ENCODE measurements around the gene ACSL3.

The ACSL3 gene

DNA sequence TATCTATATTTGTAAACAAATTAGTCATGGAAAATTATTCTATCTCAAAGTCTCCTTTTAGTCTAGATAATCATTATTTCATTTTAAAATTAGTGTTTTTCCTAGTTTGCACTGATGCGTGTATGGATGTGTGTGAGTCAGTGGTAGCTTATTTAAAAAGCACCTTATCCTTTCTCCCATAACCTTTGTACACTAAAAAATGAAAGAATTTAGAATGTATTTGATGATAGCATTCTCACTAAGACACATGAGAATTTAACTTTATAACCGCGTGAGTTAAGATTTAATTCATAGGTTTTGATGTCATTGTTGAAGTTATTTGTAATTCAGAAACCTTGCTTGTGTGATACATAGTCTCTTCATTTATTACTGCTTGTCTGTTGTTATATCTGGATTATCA is 81.7 kb downstream of the ACSL3 start:
- Histone ChIP-seq H2BK120ac (ENCODE audit: low read depth, low read length) (no peak overlapping the region), H2BK15ac (ENCODE audit: low read length) (no peak overlapping the region), H3K4me1 (ENCODE audit: control insufficient read depth in 2 of 2, insufficient read depth in 1 of 2, low read depth in 1 of 2, low read length in 2 of 2) (peaks cover 0 to 2% of the 10 kb centered on the region in 2 donors), H3K36me3 (replicated peaks in 1 of 2; ENCODE audit: control insufficient read depth in 2 of 2, insufficient read depth in 2 of 2, low read length in 2 of 2) (peaks cover 2 to 58% of the 10 kb centered on the region in 2 donors), H4K8ac (ENCODE audit: low read depth, low read length) (no peak overlapping the region), H3K23ac (ENCODE audit: low read depth, low read length, poor library complexity) (no peak overlapping the region), H4K91ac (ENCODE audit: low read depth, low read length, poor library complexity) (no peak overlapping the region), H3K9ac (ENCODE audit: low read depth, low read length, poor library complexity) (no peak overlapping the region), H2AFZ (ENCODE audit: low read length) (no peak overlapping the region), H2BK5ac (ENCODE audit: low read length) (no peak overlapping the region), H3K14ac (ENCODE audit: low read length) (no peak overlapping the region), H3K79me1 (ENCODE audit: low read depth, low read length) (no peaks in the 10 kb centered on the region), H3K27ac (replicated peaks; ENCODE audit: low read length) (no peak overlapping the region), H3K18ac (ENCODE audit: low read length) (no peak overlapping the region), H3K4ac (ENCODE audit: low read length) (no peak overlapping the region), H2AK5ac (ENCODE audit: low read depth, low read length) (no peak overlapping the region), H3K4me2 (ENCODE audit: insufficient read depth, low read length, poor library complexity, severe bottlenecking) (no peak overlapping the region), H3K4me3 (ENCODE audit: low read length in 2 of 2) (no peak overlapping the region), H2BK12ac (ENCODE audit: low read length) (no peak overlapping the region), H3K27me3 (ENCODE audit: control insufficient read depth in 3 of 3, insufficient read depth in 3 of 3, low read depth in 1 of 3, low read length in 3 of 3) (no peaks in the 10 kb centered on the region), H3K9me3 (replicated peaks in 1 of 2; ENCODE audit: control insufficient read depth in 2 of 2, insufficient read depth in 1 of 2, low read depth in 1 of 2, low read length in 2 of 2) (peaks cover 2 to 15% of the 10 kb centered on the region in 2 donors)
- DNase-seq (ENCODE audit: low spot score), result no peak
- no CpG with 5 or more reads among the region's 3 CpGs for WGBS, 2 donors (ENCODE audit: extremely low coverage in 2 of 2, insufficient read length in 2 of 2, insufficient replicate concordance in 1 of 2)

DNA sequence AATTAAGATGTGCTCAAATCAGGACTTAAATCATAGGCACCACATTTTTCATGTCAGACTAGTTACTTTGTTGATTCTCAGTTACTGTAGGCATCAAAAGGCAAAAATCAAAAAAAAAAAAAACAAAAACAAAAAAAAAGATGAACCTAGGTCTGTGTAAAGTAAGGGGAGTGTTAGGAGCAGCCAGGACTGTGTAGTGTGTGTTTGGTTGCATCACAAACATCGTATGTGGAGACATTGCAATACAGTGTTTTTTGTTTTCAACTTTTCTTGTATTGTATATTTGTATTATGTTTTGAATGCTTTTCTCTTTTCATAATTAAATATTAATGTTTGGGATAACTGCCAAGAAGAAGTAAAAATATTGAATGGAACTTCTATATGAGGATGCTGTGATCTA is 82.1 kb downstream of the ACSL3 start:
- H3K4me3 ChIP-seq (ENCODE audit: low read length in 2 of 2), result no peak overlapping the region
- no peak overlapping the region for H4K91ac ChIP-seq (ENCODE audit: low read depth, low read length, poor library complexity)
- no peak overlapping the region for H3K4ac ChIP-seq (ENCODE audit: low read length)
- no peak overlapping the region for H2AFZ ChIP-seq (ENCODE audit: low read length)
- peaks cover 0 to 2% of the 10 kb centered on the region in 2 donors for H3K4me1 ChIP-seq (ENCODE audit: control insufficient read depth in 2 of 2, insufficient read depth in 1 of 2, low read depth in 1 of 2, low read length in 2 of 2)
- H3K23ac ChIP-seq (ENCODE audit: low read depth, low read length, poor library complexity), result no peak overlapping the region
- no peak overlapping the region for H3K4me2 ChIP-seq (ENCODE audit: insufficient read depth, low read length, poor library complexity, severe bottlenecking)
- no peak overlapping the region for H2BK120ac ChIP-seq (ENCODE audit: low read depth, low read length)
- H3K9me3 ChIP-seq (replicated peaks in 1 of 2; ENCODE audit: control insufficient read depth in 2 of 2, insufficient read depth in 1 of 2, low read depth in 1 of 2, low read length in 2 of 2), result peaks cover 2 to 11% of the 10 kb centered on the region in 2 donors
- H3K18ac ChIP-seq (ENCODE audit: low read length), result no peak overlapping the region
- no CpG with 5 or more reads among the region's 1 CpG for WGBS, 2 donors (ENCODE audit: extremely low coverage in 2 of 2, insufficient read length in 2 of 2, insufficient replicate concordance in 1 of 2)
- DNase-seq (ENCODE audit: low spot score), result no peak
- H2BK5ac ChIP-seq (ENCODE audit: low read length), result no peak overlapping the region
- no peak overlapping the region for H3K27ac ChIP-seq (replicated peaks; ENCODE audit: low read length)
- no peak overlapping the region for H3K14ac ChIP-seq (ENCODE audit: low read length)
- no peak overlapping the region for H3K9ac ChIP-seq (ENCODE audit: low read depth, low read length, poor library complexity)
- no peak overlapping the region for H4K8ac ChIP-seq (ENCODE audit: low read depth, low read length)
- no peak overlapping the region for H2AK5ac ChIP-seq (ENCODE audit: low read depth, low read length)
- no peaks in the 10 kb centered on the region for H3K79me1 ChIP-seq (ENCODE audit: low read depth, low read length)
- H3K36me3 ChIP-seq (replicated peaks in 1 of 2; ENCODE audit: control insufficient read depth in 2 of 2, insufficient read depth in 2 of 2, low read length in 2 of 2), result peaks cover 2 to 54% of the 10 kb centered on the region in 2 donors
- no peak overlapping the region for H2BK15ac ChIP-seq (ENCODE audit: low read length)
- H2BK12ac ChIP-seq (ENCODE audit: low read length), result no peak overlapping the region
- no peaks in the 10 kb centered on the region for H3K27me3 ChIP-seq (ENCODE audit: control insufficient read depth in 3 of 3, insufficient read depth in 3 of 3, low read depth in 1 of 3, low read length in 3 of 3)

DNA sequence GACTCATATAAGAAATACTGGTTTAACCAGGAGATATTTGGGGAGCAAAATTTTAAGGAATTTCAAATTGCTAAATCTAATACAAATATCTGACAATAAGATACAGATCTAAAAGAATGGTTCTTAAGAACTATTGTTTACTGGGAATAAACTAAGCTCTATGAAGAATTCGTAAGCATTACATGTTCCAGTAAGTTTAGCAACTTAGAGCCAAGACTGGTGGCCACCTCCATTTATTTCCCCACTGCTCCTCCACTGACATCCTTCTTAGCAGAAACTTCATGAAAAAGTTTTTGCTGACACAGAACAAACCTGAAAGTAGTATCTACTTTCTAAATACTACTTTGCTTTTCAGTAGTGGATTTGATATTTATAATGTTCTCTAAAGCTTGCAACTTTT is 83.0 kb downstream of the ACSL3 start:
- Histone ChIP-seq H3K79me1 (ENCODE audit: low read depth, low read length) (no peaks in the 10 kb centered on the region), H3K23ac (ENCODE audit: low read depth, low read length, poor library complexity) (no peak overlapping the region), H3K4ac (ENCODE audit: low read length) (no peak overlapping the region), H3K4me1 (ENCODE audit: control insufficient read depth in 2 of 2, insufficient read depth in 1 of 2, low read depth in 1 of 2, low read length in 2 of 2) (peaks cover 0 to 2% of the 10 kb centered on the region in 2 donors), H3K4me3 (ENCODE audit: low read length in 2 of 2) (no peak overlapping the region), H4K8ac (ENCODE audit: low read depth, low read length) (no peak overlapping the region), H2BK15ac (ENCODE audit: low read length) (no peak overlapping the region), H3K18ac (ENCODE audit: low read length) (no peak overlapping the region), H3K27me3 (ENCODE audit: control insufficient read depth in 3 of 3, insufficient read depth in 3 of 3, low read depth in 1 of 3, low read length in 3 of 3) (no peaks in the 10 kb centered on the region), H3K14ac (ENCODE audit: low read length) (no peak overlapping the region), H2AK5ac (ENCODE audit: low read depth, low read length) (no peak overlapping the region), H3K36me3 (replicated peaks in 1 of 2; ENCODE audit: control insufficient read depth in 2 of 2, insufficient read depth in 2 of 2, low read length in 2 of 2) (peaks cover 2 to 45% of the 10 kb centered on the region in 2 donors), H2BK5ac (ENCODE audit: low read length) (no peak overlapping the region), H2AFZ (ENCODE audit: low read length) (no peak overlapping the region), H2BK120ac (ENCODE audit: low read depth, low read length) (no peak overlapping the region), H3K4me2 (ENCODE audit: insufficient read depth, low read length, poor library complexity, severe bottlenecking) (no peak overlapping the region), H3K9me3 (replicated peaks in 1 of 2; ENCODE audit: control insufficient read depth in 2 of 2, insufficient read depth in 1 of 2, low read depth in 1 of 2, low read length in 2 of 2) (peaks cover 0 to 3% of the 10 kb centered on the region in 2 donors), H3K27ac (replicated peaks; ENCODE audit: low read length) (no peak overlapping the region), H3K9ac (ENCODE audit: low read depth, low read length, poor library complexity) (no peak overlapping the region), H2BK12ac (ENCODE audit: low read length) (no peak overlapping the region), H4K91ac (ENCODE audit: low read depth, low read length, poor library complexity) (no peak overlapping the region)
- no peak for DNase-seq (ENCODE audit: low spot score)
- WGBS, 2 donors (ENCODE audit: extremely low coverage in 2 of 2, insufficient read length in 2 of 2, insufficient replicate concordance in 1 of 2), result no CpG with 5 or more reads among the region's 1 CpG

DNA sequence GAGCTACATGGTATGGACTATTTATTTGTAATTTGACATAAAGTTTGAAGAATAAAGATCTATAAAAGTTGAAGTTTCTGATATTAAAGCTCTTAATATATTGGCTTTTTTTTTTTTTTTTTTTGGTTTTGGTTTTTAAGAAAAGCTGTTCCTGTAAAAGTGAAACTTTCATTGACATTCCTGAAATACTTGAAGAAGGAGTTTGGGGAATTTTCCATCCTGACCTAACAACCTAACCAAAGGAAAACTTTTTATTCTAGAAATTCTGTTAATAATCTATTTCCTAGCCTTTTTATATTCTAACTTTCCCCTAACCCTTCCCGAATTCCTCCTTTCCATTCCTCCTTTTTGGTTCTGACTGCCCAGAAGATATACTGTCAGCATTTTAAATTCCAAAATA is 83.7 kb downstream of the ACSL3 start:
- H3K14ac ChIP-seq (ENCODE audit: low read length), result no peak overlapping the region
- no peak overlapping the region for H4K91ac ChIP-seq (ENCODE audit: low read depth, low read length, poor library complexity)
- H3K9ac ChIP-seq (ENCODE audit: low read depth, low read length, poor library complexity), result no peak overlapping the region
- no peak overlapping the region for H3K4ac ChIP-seq (ENCODE audit: low read length)
- no peak overlapping the region for H3K18ac ChIP-seq (ENCODE audit: low read length)
- 100% methylated on average over 1 of the region's 1 CpG; no CpG with 5 or more reads in 1 of the 2 donors for WGBS, 2 donors (ENCODE audit: extremely low coverage in 2 of 2, insufficient read length in 2 of 2, insufficient replicate concordance in 1 of 2)
- H2AFZ ChIP-seq (ENCODE audit: low read length), result no peak overlapping the region
- no peak overlapping the region for H4K8ac ChIP-seq (ENCODE audit: low read depth, low read length)
- no peak overlapping the region for H2BK15ac ChIP-seq (ENCODE audit: low read length)
- peaks cover 2 to 38% of the 10 kb centered on the region in 2 donors for H3K36me3 ChIP-seq (replicated peaks in 1 of 2; ENCODE audit: control insufficient read depth in 2 of 2, insufficient read depth in 2 of 2, low read length in 2 of 2)
- no peak overlapping the region for H2BK5ac ChIP-seq (ENCODE audit: low read length)
- no peak overlapping the region for H2AK5ac ChIP-seq (ENCODE audit: low read depth, low read length)
- no peak for DNase-seq (ENCODE audit: low spot score)
- peaks cover 0 to 2% of the 10 kb centered on the region in 2 donors for H3K4me1 ChIP-seq (ENCODE audit: control insufficient read depth in 2 of 2, insufficient read depth in 1 of 2, low read depth in 1 of 2, low read length in 2 of 2)
- H3K4me2 ChIP-seq (ENCODE audit: insufficient read depth, low read length, poor library complexity, severe bottlenecking), result no peak overlapping the region
- no peaks in the 10 kb centered on the region for H3K27me3 ChIP-seq (ENCODE audit: control insufficient read depth in 3 of 3, insufficient read depth in 3 of 3, low read depth in 1 of 3, low read length in 3 of 3)
- H3K9me3 ChIP-seq (replicated peaks in 1 of 2; ENCODE audit: control insufficient read depth in 2 of 2, insufficient read depth in 1 of 2, low read depth in 1 of 2, low read length in 2 of 2), result no peaks in the 10 kb centered on the region
- no peaks in the 10 kb centered on the region for H3K79me1 ChIP-seq (ENCODE audit: low read depth, low read length)
- H3K23ac ChIP-seq (ENCODE audit: low read depth, low read length, poor library complexity), result no peak overlapping the region
- no peak overlapping the region for H2BK12ac ChIP-seq (ENCODE audit: low read length)
- H3K27ac ChIP-seq (replicated peaks; ENCODE audit: low read length), result no peak overlapping the region
- H3K4me3 ChIP-seq (ENCODE audit: low read length in 2 of 2), result no peak overlapping the region
- no peak overlapping the region for H2BK120ac ChIP-seq (ENCODE audit: low read depth, low read length)
